Endothelial cell of umbilical vein (primary cell): Measurements from ENCODE around the gene ARHGEF17. TPM values are rescaled to one million over a fixed set of nuclear protein-coding genes. Genes with fewer than 3 reads are reported as not detected.

Source experiments
- BruUV-seq: library from RNA; stranded (reverse); fragments of 400-500 nt; replicated peaks from 2 replicates; lab custom pipeline; 2021; lab: Mats Ljungman, UMichigan
- CTCF ChIA-PET: fragments of 300-600, 350-600 bp; sonication (Branson Sonifier 250); formaldehyde crosslinking; loops from one replicate; lab custom pipeline; 2021; ENCODE audit warnings: antibody characterized with exemption, inconsistent platforms; lab: Charles Lee
- POLR2A ChIA-PET: fragments of 300-600, 350-600 bp; sonication (Branson Sonifier 250); formaldehyde crosslinking; loops from one replicate; lab custom pipeline; 2021; ENCODE audit warnings: antibody characterized with exemption, inconsistent platforms; lab: Charles Lee
- DNase-seq: peaks from one replicate; pipeline ENCODE4 v3.0.0-alpha.2; 2011; ENCODE audit warnings: low read depth, low spot score
- FAIRE-seq: peaks from 2 replicates; lab custom pipeline; 2011; peaks lifted over from hg19 to GRCh38; lab: Jason Lieb, UNC
- H2AFZ ChIP-seq: 2 replicates; pipeline ENCODE4 v1.6.0; 2012; ENCODE audit warnings: low read depth, low read length, control low read depth, inconsistent platforms
- H3K27ac ChIP-seq: 2 replicates; pipeline ENCODE4 v1.5.1; 2011; ENCODE audit warnings: low read depth, mild to moderate bottlenecking, control low read depth, low read length, moderate library complexity; ENCODE audit not compliant: insufficient read depth
- H3K27me3 ChIP-seq, 2 experiments: 2 replicates each; pipeline versions ENCODE4 v1.6.0 to v1.6.1; 2011; ENCODE audit warnings: low read length in 2 of 2, mixed read lengths in 1 of 2; ENCODE audit not compliant: control insufficient read depth in 2 of 2, insufficient read depth in 2 of 2
- H3K36me3 ChIP-seq, 2 experiments: 2 replicates in 1 of 2; 3 replicates in 1 of 2; pipeline ENCODE4 v1.5.1; 2011; ENCODE audit warnings: low read length in 2 of 2, mild to moderate bottlenecking in 1 of 2, moderate library complexity in 1 of 2; ENCODE audit not compliant: control insufficient read depth in 2 of 2, insufficient read depth in 2 of 2; ENCODE audit errors: extremely low read depth in 1 of 2
- H3K4me1 ChIP-seq: 3 replicates; pipeline ENCODE4 v1.5.1; 2011; ENCODE audit warnings: mild to moderate bottlenecking, low read length; ENCODE audit not compliant: control insufficient read depth, insufficient read depth; ENCODE audit errors: extremely low read depth
- H3K4me2 ChIP-seq: 2 replicates; pipeline ENCODE4 v1.6.1; 2011; ENCODE audit warnings: low read length, control low read depth, mixed read lengths; ENCODE audit not compliant: insufficient read depth
- H3K4me3 ChIP-seq, 3 experiments: fragments of 200-600 bp in 1 of 3; sonication (generic), shearing (Covaris generic) in 1 of 3; replicated peaks in 1 of 3; 2 replicates each; pipeline ENCODE4 v1.5.1; 2011 to 2016; ENCODE audit warnings: control low read depth in 3 of 3, low read length in 3 of 3, mild to moderate bottlenecking in 2 of 3, inconsistent platforms in 1 of 3, low read depth in 1 of 3, moderate library complexity in 1 of 3; ENCODE audit not compliant: insufficient read depth in 1 of 3
- H3K79me2 ChIP-seq: 2 replicates; pipeline ENCODE4 v1.6.0; 2012; ENCODE audit warnings: low read length, inconsistent platforms; ENCODE audit not compliant: control insufficient read depth, insufficient read depth
- H3K9ac ChIP-seq: replicated peaks from 2 replicates; pipeline ENCODE3; 2011; ENCODE audit warnings: low read length, control low read depth; ENCODE audit not compliant: insufficient read depth; ENCODE audit errors: extremely low read depth
- H3K9me1 ChIP-seq: replicated peaks from 3 replicates; pipeline ENCODE4 v1.6.0; 2011; ENCODE audit warnings: mild to moderate bottlenecking, low read length; ENCODE audit not compliant: control insufficient read depth, insufficient read depth; ENCODE audit errors: extremely low read depth
- H3K9me3 ChIP-seq: replicated peaks from 2 replicates; pipeline ENCODE4 v1.5.1; 2012; ENCODE audit warnings: low read length, inconsistent platforms; ENCODE audit not compliant: control insufficient read depth, insufficient read depth
- H4K20me1 ChIP-seq: replicated peaks from 2 replicates; pipeline ENCODE3; 2011; ENCODE audit warnings: mild to moderate bottlenecking, low read length; ENCODE audit not compliant: control insufficient read depth, insufficient read depth; ENCODE audit errors: extremely low read depth
- CTCF ChIP-seq, 2 donors: IDR thresholded peaks; 1 replicate in 1 of 2; 2 replicates in 1 of 2; pipeline ENCODE4 v1.5.1; 2011; ENCODE audit warnings: low read length in 2 of 2, mild to moderate bottlenecking in 2 of 2, moderate library complexity in 2 of 2, control low read depth in 1 of 2, inconsistent platforms in 1 of 2, low read depth in 1 of 2; ENCODE audit not compliant: insufficient read depth in 1 of 2; ENCODE audit errors: extremely low read depth in 1 of 2
- EZH2 ChIP-seq: IDR thresholded peaks from 2 replicates; pipeline ENCODE4 v1.6.1; 2012; ENCODE audit warnings: borderline replicate concordance, low read depth, mild to moderate bottlenecking, moderate library complexity, low read length, inconsistent platforms; ENCODE audit not compliant: severe bottlenecking
- FOS ChIP-seq: IDR thresholded peaks from 2 replicates; pipeline ENCODE4 v1.6.1; 2011; ENCODE audit warnings: mild to moderate bottlenecking, low read length, moderate library complexity, borderline replicate concordance; ENCODE audit not compliant: insufficient read depth
- GATA2 ChIP-seq: IDR thresholded peaks from 2 replicates; pipeline ENCODE4 v1.7.0; 2011; ENCODE audit warnings: low read depth, mild to moderate bottlenecking, moderate library complexity, mixed read lengths, low read length; ENCODE audit not compliant: insufficient read length, insufficient read depth
- JUN ChIP-seq: IDR thresholded peaks from 2 replicates; pipeline ENCODE4 v1.6.1; 2011; ENCODE audit warnings: borderline replicate concordance, low read depth; ENCODE audit not compliant: insufficient read length, insufficient read depth
- MAX ChIP-seq: IDR thresholded peaks from 2 replicates; pipeline ENCODE4 v1.6.1; 2011; ENCODE audit not compliant: insufficient read depth, insufficient read length
- MYC ChIP-seq: IDR thresholded peaks from one replicate; pipeline ENCODE4 v1.6.1; 2011; ENCODE audit warnings: mild to moderate bottlenecking, low read depth, low read length
- POLR2A ChIP-seq: IDR thresholded peaks from 2 replicates; pipeline ENCODE4 v1.6.1; 2012; ENCODE audit warnings: low read depth, mild to moderate bottlenecking, control low read depth, low read length
- POLR2AphosphoS5 ChIP-seq: IDR thresholded peaks from 2 replicates; pipeline ENCODE4 v1.6.1; 2012; ENCODE audit warnings: low read depth, mild to moderate bottlenecking, control low read depth, low read length, moderate library complexity; ENCODE audit not compliant: insufficient read depth
- dilution Hi-C: fragments of 300-500 bp; cut with MboI; formaldehyde crosslinking; loops from one replicate; pipeline ENCODE4 v1.15.0; 2019; ENCODE audit warnings: low sequenced_read_pairs; ENCODE audit not compliant: extremely low pct_ligation_motif_present
- intact Hi-C: fragments of 100-400 bp; cut with micrococcal nuclease; formaldehyde crosslinking; loops from one replicate; pipeline ENCODE4 v1.10.0; 2022
- polyA plus RNA-seq, 4 experiments: library from polyadenylated mRNA; depleted of rRNA in 3 of 4; stranded (reverse) in 3 of 4; unstranded in 1 of 4; fragments of >200 nt; gene quantifications; 2 replicates each; pipeline versions ENCODE4 v1.2.1 to v1.2.3, GENCODE V29; 2011 to 2012; ENCODE audit warnings: missing spikeins in 1 of 4
- total RNA-seq: library from RNA; stranded (reverse); gene quantifications from 2 replicates; pipeline ENCODE4 v1.2.3, GENCODE V29; 2021

Gene ARHGEF17
- total and polyA plus RNA-seq, 2 donors (not counting 3 experiments of a cell fraction or from before 2014, with no cell fraction given) = 74.9 to 89.9 TPM

GRCh38 chr11:73404506-73405145 lies 96.5 kb downstream of the ARHGEF17 start:
- DNase-seq = no peak
- no peak overlapping the region for H3K27ac ChIP-seq
- no peaks in the 10 kb centered on the region for H3K79me2 ChIP-seq
- ChIA-PET POLR2A (no interaction called here), CTCF (interaction anchor here (0.6 to 6.4 kb wide), 3 partner anchors 11 to 256 kb away, joined by 3 to 89 read pairs (median 4); no protein-coding TSS in a partner anchor)
- dilution Hi-C loops = no loop called here
- FAIRE-seq = no peak
- TF ChIP-seq CTCF (IDR thresholded peaks at IDR 0.05; ENCODE audit: extremely low read depth in 1 of 2, insufficient read depth in 1 of 2, low read depth in 1 of 2, low read length in 2 of 2) (no peak), POLR2A (no peak), FOS (no peak)
- no peak overlapping the region for H3K9ac ChIP-seq
- no TSS peak for BruUV-seq
- H2AFZ ChIP-seq = no peak overlapping the region
- no peak overlapping the region for H3K4me3 ChIP-seq
- H3K9me3 ChIP-seq = no peaks in the 10 kb centered on the region
- intact Hi-C loops = loop anchor here (1.0 to 10.0 kb wide), 3 partner anchors 220 to 528 kb away; no protein-coding TSS in a partner anchor
- no peaks in the 10 kb centered on the region for H3K4me1 ChIP-seq
- H3K4me2 ChIP-seq = no peak overlapping the region
- H3K27me3 ChIP-seq = no peaks in the 10 kb centered on the region
- H3K9me1 ChIP-seq = no peaks in the 10 kb centered on the region
- H4K20me1 ChIP-seq = no peaks in the 10 kb centered on the region
- peaks cover 2 to 4% of the 10 kb centered on the region in 2 experiments for H3K36me3 ChIP-seq

- dilution Hi-C loops = no loop called here
- Histone ChIP-seq H3K9me3 (no peaks in the 10 kb centered on the region), H3K79me2 (no peaks in the 10 kb centered on the region), H3K9me1 (no peaks in the 10 kb centered on the region), H3K27ac (no peak overlapping the region), H3K36me3 (peaks cover 2 to 4% of the 10 kb centered on the region in 2 experiments), H4K20me1 (no peaks in the 10 kb centered on the region), H3K9ac (no peak overlapping the region), H3K4me2 (no peak overlapping the region), H3K4me1 (no peaks in the 10 kb centered on the region), H3K4me3 (no peak overlapping the region), H3K27me3 (no peaks in the 10 kb centered on the region), H2AFZ (no peak overlapping the region)
- no TSS peak for BruUV-seq
- intact Hi-C loops = loop anchor here (10.0 kb wide), 1 partner anchor 220 kb away; no protein-coding TSS in a partner anchor
- FAIRE-seq (no peak), DNase-seq (no peak)
- CTCF ChIA-PET = interaction anchor here (1.0 to 3.0 kb wide), 2 partner anchors 54 to 220 kb away, joined by 3 to 13 read pairs; no protein-coding TSS in a partner anchor
- TF ChIP-seq MAX (no peak), CTCF (IDR thresholded peaks at IDR 0.05; ENCODE audit: extremely low read depth in 1 of 2, insufficient read depth in 1 of 2, low read depth in 1 of 2, low read length in 2 of 2) (no peak), POLR2AphosphoS5 (no peak), EZH2 (no peak), MYC (no peak), JUN (no peak), GATA2 (no peak)
- POLR2A ChIA-PET = no interaction called here
Measured at GRCh38 chr11:73405146-73405510, 97.1 kb downstream of the ARHGEF17 start.
